Activated CD8-positive, alpha-beta memory T cell treated with anti-CD3 and anti-CD28 coated beads, Interleukin-2, amount 50 U/mL, for 24 hours (primary cell): ENCODE data around the gene PSMD3.

ENCODE experiments used
- DNase-seq: peaks from one replicate; pipeline ENCODE4 v3.0.0-alpha.2; 2020; ENCODE audit errors: extremely low read depth

The PSMD3 gene

DNA sequence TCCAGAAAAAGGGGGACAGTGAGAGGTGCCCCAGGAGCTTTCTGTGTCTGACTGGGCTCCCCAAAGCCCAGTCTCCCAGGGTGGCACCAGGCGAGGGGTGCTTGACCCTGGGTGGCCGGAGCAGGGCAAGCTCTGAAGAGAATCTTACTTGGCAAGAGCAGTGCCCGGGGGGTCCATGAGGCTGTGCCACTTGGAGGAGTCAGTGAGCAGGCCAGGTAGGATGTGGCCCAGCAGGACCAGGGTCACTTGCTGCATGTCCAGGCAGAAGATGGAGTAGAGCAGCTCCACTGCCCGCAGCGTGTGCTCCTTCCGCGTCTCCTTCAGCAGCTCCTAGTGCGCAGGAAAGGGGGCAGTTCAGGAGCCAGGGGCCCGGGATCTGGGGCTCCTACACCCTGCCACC lies 41.9 kb downstream of the PSMD3 start:
- DNase-seq = no peak

DNA sequence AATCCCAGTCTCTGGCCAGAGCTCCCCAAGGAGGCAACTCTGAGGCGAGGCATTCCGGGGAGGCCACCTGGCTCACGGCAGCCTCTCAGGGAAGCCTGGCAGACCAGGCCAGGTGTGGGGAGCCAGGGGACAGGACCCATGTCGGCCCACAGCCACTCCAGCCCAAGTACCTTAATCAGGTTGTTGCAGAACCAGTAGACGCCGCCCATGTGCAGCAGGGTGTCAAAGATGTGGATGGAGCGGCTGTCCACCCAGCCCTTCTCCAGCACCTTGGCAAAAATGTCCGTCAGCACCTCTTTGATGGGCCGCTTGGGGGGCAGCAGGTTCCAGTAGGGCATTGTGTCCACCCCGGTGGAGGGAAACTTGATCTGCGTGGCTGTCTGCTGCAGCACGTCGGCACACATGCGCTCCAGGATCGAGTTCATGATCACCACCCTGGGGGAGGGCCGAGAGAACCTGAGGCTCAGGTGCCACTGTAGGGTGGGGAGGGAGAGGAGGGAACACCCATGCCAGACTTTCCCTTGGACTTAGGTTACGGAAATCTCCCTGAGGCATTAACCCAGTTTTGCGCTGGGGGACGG lies 42.4 kb downstream of the PSMD3 start:
- DNase-seq = no peak

DNA sequence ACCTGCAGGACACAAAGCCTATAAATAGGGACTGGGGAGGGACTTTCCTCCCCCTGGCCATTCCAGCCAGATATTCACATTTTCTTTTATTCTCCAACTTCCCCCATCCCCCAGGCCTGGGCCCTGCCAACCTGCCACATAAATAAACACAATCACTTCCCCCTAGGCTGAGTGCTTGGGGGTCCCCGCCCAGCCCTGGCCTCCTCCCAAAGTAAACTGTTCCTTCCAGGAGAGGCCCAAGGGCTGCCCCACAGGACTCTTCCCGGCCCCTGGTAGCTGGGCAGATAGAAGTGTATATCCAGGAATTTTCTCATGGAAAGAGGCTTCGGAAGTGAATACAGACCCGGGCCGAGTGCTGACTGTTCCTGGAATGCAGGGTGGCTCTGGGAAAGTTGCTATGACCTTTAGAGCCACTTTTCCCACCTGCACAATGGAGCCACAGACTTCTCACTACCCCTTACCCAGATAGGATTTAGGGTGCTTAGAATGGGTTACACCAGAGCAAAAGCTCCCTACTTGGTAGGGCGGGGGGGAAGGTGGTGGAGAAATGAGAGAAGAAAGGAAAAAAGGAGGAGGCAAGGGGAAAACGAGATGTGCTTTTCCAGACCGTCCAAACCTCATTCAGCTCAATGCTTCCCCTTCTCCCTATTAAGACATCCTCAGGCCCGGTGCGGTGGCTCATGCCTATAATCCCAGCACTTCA lies 43.1 kb downstream of the PSMD3 start:
- DNase-seq = no peak

DNA sequence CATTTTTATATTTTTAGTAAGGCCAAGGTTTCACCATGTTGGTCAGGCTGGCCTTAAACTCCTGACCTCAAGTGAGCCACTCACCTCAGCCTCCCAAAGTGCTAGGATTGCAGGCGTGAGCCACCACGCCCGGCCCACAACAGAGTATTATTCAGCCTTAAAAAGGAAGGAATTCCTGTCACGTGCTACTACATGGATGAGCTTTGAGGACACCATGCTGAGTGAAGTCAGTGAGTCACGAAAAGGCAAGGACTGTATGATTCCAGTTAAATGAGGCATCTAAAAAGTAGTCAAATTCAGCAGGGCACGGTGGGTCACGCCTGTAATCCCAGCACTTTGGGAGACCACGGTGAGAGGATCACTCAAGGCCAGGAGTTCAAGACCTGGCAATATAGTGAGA lies 44.3 kb downstream of the PSMD3 start:
- DNase-seq = no peak

DNA sequence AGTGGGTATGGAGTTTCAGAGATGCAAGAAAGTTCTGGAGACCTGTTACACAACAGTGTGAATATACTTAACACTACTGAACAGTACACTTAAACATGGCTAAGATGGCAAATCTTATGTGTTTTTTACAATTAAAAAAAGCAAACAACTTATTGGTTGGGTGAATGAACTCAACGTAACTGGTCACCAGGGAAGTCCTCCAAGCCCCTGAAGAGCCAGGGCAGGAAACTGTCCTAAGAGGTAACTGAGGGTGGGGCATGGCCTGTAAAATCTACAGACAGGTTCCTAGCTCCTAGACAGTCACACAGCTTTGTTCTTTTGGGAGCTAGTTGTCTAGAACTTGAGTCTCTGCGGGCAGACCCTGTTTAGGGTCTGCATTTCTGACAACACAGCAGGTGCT lies 45.0 kb downstream of the PSMD3 start:
- no peak for DNase-seq

DNA sequence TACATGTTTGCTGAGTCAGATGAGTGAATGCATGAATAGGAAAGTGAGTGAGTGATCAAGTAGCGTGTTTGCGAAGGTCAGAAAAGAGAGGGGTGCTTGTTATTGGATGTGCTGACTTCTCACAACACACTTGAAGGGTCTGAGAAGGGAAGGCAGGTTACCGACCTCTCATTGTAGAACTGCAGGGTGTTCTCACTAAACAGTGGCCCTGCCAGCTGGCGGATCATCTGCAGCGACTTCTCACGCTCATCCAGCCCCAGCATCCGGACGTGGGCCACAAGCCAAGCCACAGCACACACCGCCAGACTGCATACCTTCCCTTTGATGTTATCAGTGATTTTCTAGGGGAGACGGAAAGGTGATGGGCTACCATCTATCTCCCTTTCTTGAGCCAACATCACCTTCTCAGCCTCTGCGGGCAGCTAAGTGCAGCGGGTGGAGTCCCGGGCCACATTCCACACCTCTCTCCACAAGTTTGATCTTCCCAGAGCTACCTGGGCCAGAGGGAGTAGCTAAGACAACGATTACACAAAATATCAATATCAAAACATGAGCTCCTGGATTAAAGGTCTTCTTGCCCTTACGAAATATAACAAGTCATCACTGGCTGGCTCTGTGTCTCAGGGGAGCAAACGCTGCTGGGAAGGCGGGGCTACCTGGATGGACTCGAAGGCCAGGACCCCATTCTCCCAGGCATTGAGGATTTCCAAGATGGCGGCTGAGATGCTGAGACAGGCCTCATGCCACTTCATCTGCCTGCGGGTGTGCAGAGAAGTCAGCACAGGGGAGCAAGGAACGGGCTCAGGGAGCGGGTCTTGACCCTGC lies 45.6 kb downstream of the PSMD3 start:
- no peak for DNase-seq

DNA sequence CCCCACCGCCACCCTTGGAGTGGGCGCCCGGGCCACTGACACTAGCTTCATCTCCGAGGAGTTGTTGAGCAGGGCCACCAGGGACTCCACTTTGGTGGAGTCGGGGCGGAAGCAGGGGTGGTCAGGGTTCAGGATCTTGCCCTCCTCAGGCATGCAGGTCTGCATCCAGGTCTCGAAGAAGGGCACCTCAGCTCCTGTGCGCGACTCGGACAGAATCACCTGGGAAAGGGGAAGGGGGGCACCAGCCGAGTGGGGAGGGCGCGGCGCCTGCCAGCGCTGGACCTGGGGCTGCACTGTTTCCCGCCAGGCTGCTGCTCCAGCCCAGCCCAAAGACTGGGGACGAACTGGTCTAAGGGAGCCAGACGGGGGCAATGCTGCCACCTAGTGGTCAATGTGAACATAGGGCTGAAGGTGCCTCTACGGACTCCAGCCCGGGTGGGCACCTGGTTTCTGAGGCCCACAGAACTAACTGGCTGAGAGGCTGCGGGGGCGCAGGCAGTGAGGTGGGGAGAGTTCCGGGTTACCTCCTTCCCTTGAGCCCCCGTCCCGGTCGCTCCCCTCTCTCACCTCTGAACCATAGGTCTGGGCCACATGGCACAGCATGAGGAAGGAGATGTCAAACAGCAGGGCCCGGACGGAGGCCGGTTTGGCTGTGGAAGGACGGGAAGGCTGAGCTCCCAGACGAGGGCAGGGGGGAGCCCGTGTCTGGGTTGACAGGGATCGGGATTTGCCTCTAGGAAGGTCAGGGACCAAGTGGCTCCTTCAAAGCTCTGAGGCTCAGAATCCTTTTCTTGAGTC lies 46.4 kb downstream of the PSMD3 start:
- peak; percentile 58 for DNase-seq

DNA sequence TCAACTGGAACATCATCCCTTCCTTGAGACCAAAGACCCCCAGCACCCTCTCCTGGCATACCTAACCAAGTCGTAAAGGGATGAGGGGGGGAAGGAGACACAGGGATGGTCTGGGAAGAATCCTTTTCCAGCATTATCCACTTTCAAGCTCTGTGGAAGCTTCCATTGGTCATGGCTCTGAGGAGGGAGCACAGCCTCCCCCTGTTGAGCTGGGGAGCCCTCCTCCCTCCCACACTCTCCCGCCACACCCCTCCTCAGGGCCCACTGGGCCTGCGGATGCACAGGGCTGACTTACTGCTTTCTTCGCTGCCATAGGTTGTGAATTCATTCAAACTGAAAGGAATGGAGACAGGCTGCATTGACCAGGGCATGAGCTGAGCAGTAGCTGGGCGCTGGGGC lies 47.0 kb downstream of the PSMD3 start:
- no peak for DNase-seq

DNA sequence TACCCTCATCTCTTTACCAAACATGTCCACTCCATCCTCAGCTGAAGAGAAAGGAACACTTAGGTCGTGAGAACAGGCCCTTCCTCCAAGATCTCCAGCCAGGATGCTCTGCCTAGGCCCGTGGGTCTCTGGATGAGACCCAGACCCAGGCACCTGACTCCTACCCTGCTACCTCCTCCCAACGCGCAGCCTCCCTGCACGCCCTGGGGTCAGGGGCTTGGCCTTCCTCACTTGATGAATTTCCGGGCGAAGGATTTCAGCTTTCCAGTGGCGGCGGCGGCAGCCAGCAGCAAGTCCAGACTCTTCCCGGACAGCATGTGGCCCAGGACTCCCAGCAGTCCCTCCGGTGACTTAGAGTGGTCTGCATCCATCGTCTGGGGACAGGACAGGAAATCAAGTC lies 48.0 kb downstream of the PSMD3 start:
- DNase-seq = no peak

DNA sequence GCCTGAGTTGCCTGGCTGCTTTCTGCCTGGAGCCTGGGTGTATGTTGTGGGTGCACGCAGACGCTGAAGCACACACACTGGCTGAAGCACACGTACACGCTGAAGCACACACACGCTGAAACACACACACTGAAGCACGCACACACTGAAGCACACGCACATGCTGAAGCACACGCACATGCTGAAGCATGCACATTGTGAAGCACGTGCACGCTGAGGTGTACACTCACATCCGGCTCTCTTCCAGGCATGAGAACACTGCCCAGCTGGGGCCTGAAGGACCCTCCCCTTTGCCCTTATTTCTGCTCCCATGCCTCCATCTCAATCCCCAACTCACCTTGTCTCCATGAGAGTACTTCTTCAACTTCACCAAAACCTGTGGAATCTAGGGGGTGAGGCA lies 51.1 kb downstream of the PSMD3 start:
- DNase-seq = no peak

DNA sequence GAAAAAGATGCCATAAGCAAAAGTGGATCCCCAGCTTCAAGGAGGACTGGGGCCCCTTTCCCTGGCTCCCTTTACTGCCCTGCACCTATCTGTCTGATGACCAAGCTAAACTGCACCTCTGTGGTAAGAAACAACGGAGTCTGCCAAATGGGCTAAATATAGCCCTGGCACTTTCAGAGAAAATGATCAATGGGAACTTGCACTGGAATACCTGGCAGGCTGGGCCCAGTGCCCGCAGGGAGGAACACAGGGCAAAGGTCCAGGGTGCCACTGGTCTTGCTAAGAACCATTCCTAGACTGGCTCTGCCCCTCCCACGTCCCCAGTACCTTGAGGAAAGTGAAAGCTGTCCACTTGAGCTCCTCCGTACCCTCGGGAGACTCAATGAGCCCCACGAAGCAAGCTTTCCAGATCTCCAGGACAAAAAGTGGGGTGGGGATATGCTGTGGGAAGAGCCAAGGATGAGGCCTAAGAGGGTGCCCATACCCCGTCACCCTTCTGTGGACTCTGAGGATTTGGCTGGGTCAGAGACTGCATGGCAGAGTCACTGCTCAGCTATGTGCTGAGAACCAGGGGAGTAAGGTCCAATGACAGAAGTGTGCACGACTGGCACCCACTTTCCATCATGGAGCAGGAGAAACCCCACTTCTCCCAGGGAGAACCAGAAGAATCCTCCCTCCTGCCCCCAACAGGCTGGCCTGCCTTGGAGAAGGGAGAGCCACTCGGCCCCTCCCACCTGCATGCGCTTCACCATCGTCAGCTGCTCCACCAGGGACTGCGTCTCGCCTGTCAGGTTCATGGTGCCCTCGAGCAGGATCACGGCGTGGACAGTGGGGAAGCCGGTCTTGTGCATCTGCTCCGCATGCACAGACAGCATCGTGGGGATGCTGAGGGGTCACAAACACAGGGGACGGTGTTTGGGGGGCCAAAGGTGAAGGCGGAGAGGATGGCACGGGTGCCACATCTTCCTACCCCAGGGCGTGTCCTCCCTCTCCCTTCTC lies 52.0 kb downstream of the PSMD3 start:
- DNase-seq = no peak

DNA sequence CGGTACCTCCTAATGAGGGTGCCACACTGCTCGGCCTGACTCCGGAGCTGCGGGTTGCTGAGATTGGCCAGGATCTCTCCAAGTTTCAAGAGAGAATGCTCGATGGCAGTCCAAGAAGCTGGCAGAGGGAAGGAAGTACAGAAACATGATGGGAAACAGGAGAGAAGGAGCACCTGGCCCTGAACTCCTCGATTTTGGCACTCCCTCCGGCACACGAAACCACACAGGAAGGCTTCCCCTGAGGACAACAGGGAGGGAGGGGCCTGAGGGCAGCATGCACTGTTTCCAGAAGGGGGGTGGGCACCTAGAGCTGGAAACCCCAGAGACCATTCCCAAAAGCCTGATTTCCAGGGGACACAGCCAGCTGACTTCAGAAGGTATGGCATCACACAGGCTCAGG lies 52.7 kb downstream of the PSMD3 start:
- no peak for DNase-seq

DNA sequence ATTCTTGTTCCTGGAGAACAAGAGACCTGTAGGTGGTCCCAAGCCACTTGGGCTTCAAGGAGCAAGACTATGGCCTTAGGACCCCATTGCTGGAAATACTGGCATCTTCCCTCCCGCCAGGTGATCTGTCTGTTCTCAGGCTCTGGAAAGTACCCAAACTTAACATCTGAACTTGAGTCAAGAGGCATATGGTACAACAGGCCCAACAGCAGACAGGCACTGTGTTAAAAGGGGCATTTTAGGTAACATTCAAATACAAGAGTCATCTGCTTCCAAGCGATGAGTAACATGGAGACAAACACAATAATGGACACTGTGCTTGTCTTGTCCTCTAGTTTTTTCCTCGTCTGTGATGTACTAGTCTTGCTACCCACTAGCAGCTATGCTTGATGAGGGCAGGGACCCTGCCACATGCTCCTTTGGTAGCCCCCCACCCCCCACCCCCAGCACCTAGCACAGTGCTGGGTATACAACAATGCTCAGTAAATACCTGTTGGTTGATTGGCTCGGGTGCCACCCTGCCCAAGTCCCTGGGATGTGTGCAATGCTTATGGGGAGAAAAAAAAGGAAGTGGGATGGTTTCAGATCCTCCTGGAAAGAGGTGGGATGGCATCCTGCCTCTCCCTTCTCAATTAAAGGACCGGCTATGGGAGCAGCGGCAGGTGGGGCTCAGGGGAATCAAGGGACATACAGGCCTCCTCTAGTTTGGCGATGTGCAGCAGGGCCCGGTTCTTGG lies 54.0 kb downstream of the PSMD3 start:
- no peak for DNase-seq

DNA sequence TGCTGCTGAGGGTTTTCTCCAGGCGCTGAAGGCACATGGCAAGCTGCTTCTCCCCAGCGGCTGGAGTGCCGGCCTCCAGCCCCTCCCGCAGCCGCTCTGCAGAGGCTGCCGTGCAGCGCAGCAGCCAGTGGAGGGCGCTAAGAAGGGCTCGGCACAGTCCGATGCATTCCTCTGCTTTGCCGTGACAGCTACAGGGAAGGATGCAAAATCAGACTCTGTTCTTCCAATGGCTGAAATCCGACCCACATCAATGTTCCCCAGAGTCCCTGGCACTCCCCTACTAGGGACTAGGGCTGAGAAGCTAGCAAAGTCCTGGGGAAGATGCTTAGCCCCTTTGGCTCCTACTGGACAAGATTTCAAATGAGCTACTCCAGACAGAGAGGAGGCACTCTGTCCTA lies 54.6 kb downstream of the PSMD3 start:
- no peak for DNase-seq

DNA sequence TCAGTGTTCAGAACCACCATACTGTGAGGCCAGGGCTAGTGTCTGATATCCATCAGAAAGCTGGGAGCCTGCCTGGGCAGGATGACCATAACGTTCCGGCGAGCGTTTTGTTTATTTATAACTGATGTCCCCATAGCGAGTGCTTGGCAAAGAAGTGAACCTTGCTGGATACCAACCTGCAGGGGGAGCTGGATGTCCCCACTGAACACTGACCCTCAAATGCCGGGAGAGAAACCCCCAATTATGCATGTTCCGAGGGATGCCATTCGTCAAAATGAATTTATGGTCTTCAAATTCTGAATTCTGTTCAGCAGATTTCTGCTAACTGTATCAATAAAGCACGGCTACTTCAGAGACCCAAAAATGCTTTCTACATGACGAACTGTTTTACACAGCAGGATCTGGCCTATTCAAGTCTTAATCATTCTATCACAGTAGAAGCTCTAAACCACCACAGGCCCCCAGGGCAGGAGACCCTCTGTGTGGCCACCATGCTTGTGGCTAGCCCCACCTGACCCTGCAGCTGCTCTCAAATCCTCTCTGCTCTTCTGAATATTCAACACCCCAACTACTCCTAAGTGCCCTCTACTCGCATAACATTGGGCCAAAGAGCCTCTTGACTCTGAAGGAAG lies 58.4 kb downstream of the PSMD3 start:
- no peak for DNase-seq

DNA sequence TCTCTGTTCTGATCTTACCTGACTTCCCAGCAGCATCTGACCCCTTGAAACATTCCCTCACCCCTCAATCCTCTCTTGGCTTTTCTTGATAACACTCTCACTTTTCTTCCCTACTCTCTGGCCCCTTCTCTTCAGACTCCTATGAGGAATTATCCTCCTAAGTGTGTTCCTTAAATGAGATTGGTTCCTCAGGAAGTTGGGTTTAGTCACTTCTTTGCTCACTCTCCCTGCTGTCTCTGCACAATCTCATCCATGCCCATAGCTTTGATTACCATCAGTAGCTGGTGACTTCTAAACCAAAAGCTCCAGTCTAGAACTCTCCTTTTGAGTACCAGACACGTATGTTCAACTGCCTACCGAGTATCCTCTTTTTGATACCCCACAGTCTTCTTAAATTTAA lies 60.6 kb downstream of the PSMD3 start:
- DNase-seq = no peak
